WI38 (cell line): ENCODE results near the gene KRT86.

Experiments used
- H3K4me3 ChIP-seq: 2 replicates; pipeline ENCODE4 v1.5.1; 2011; ENCODE audit warnings: low read depth, mild to moderate bottlenecking, control low read depth, low read length
- CTCF ChIP-seq: IDR thresholded peaks from 2 replicates; pipeline ENCODE4 v1.5.1; 2012; ENCODE audit warnings: low read depth, mild to moderate bottlenecking, control low read depth, low read length

KRT86 gene

GRCh38 chr12:52331039-52331438 lies 56.6 kb downstream of the KRT86 start:
- no peak for TF ChIP-seq CTCF
- no peak overlapping the region for H3K4me3 ChIP-seq

- no peak overlapping the region for H3K4me3 ChIP-seq
- TF ChIP-seq CTCF: no peak
Measured at GRCh38 chr12:52331833-52332232, 57.4 kb downstream of the KRT86 start.

- TF ChIP-seq CTCF: no peak
- H3K4me3 ChIP-seq: no peak overlapping the region
Measured at GRCh38 chr12:52332381-52332780, 57.9 kb downstream of the KRT86 start.

GRCh38 chr12:52333321-52333720 lies 58.9 kb downstream of the KRT86 start:
- no peak overlapping the region for H3K4me3 ChIP-seq
- TF ChIP-seq CTCF: no peak

- TF ChIP-seq CTCF: no peak
- no peak overlapping the region for H3K4me3 ChIP-seq
Measured at GRCh38 chr12:52334185-52334584, 59.7 kb downstream of the KRT86 start.

GRCh38 chr12:52335598-52336262 lies 61.3 kb downstream of the KRT86 start:
- TF ChIP-seq CTCF: no peak
- no peak overlapping the region for H3K4me3 ChIP-seq

GRCh38 chr12:52336641-52337040 lies 62.2 kb downstream of the KRT86 start:
- no peak overlapping the region for H3K4me3 ChIP-seq
- no peak for TF ChIP-seq CTCF
